Gastroesophageal sphincter (tissue), 3 donors: Measurements from ENCODE around the gene SRR.

Source experiments
- CTCF ChIP-seq, 4 experiments: fragments of 200-600 bp in 2 of 4; fragments of 450-650 bp in 2 of 4; sonication (generic) in 1 of 4; IDR thresholded peaks; one replicate each; pipeline ENCODE4 v1.5.1; 2017 to 2019; ENCODE audit warnings: antibody characterized with exemption in 4 of 4, mild to moderate bottlenecking in 2 of 4, moderate library complexity in 2 of 4
- EP300 ChIP-seq: sonication (generic); formaldehyde crosslinking; IDR thresholded peaks from one replicate; pipeline ENCODE4 v1.6.1; 2017; ENCODE audit warnings: antibody characterized with exemption, mild to moderate bottlenecking

- TF ChIP-seq CTCF (IDR thresholded peaks at IDR 0.05) = no peak
- no peak for TF ChIP-seq EP300
Measured at GRCh38 chr17:2299756-2300155, 4.0 kb upstream of the SRR start.
